Parathyroid adenoma (tissue), 2 donors: ENCODE data around the gene PHETA2.

Experiments
- H2AFZ ChIP-seq: fragments of 300-600 bp; sonication (generic); one replicate; pipeline ENCODE4 v1.7.0; 2017; ENCODE audit warnings: antibody characterized with exemption, mild to moderate bottlenecking
- H3K27ac ChIP-seq: fragments of 300-600 bp; sonication (generic); one replicate; pipeline ENCODE4 v1.7.0; 2017
- H3K27me3 ChIP-seq: fragments of 300-600 bp; sonication (generic); one replicate; pipeline ENCODE4 v1.7.0; 2017; ENCODE audit warnings: low read length; ENCODE audit not compliant: control insufficient read depth, insufficient read depth
- H3K36me3 ChIP-seq: fragments of 300-600 bp; sonication (generic); one replicate; pipeline ENCODE4 v1.7.0; 2017; ENCODE audit warnings: low read length; ENCODE audit not compliant: control insufficient read depth, insufficient read depth
- H3K4me1 ChIP-seq: fragments of 300-600 bp; sonication (generic); one replicate; pipeline ENCODE4 v1.7.0; 2017; ENCODE audit warnings: control low read depth
- H3K4me2 ChIP-seq: fragments of 300-600 bp; sonication (generic); one replicate; pipeline ENCODE4 v1.7.0; 2017; ENCODE audit warnings: low read length
- H3K4me3 ChIP-seq: fragments of 300-600 bp; sonication (generic); one replicate; pipeline ENCODE4 v1.7.0; 2017; ENCODE audit warnings: low read depth, low read length
- H3K79me2 ChIP-seq: fragments of 300-600 bp; sonication (generic); one replicate; pipeline ENCODE4 v1.7.0; 2017; ENCODE audit warnings: control low read depth
- H3K9ac ChIP-seq: fragments of 300-600 bp; sonication (generic); one replicate; pipeline ENCODE4 v1.7.0; 2017; ENCODE audit warnings: mild to moderate bottlenecking
- H3K9me3 ChIP-seq: fragments of 300-600 bp; sonication (generic); one replicate; pipeline ENCODE4 v1.7.0; 2017; ENCODE audit warnings: low read length; ENCODE audit not compliant: control insufficient read depth
- CTCF ChIP-seq: fragments of 300-600 bp; sonication (generic); IDR thresholded peaks from one replicate; pipeline ENCODE4 v1.7.0; 2017; ENCODE audit warnings: antibody characterized with exemption, mild to moderate bottlenecking
- donor health status: primary hyperparathyroidism.

Gene PHETA2

DNA sequence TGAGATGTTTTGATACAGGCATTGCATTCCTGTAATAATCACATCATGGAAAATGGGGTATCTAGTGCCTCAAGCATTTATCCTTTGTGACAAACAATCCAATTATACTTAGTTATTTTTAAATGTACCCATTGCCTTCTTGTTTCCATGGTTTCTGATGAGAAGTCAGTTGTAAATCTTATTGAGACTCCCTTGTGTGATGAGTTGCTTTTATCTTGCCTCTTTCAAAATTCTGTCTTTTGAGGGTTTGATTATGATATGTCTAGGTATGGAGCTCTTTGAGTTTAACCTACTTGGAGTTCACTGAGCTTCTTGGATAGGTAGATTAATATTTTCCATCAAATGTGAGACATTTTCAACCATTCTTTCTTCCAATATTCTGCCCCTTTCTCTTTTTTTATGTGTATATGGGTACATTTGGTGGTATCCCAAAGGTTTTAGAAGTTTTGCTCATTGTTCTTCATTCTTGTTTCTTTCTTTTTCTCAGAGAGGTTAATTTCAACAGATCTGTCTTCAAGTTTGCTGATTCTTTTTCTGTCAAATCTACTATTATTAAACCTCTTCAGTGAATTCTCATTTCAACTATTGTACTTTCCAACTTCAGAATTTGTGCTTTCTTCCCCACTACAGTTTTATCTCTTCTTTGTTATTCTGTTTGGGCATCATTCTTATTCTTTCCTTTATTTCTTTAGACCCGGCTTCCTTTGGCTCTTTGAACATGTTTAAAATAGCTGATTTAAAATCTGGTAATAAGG lies 17.1 kb upstream of the PHETA2 start:
- no peaks in the 10 kb centered on the region for H3K27me3 ChIP-seq
- H3K36me3 ChIP-seq: no peaks in the 10 kb centered on the region
- no peak for TF ChIP-seq CTCF
- no peak overlapping the region for H3K4me3 ChIP-seq
- no peak overlapping the region for H2AFZ ChIP-seq
- H3K9ac ChIP-seq: no peak overlapping the region
- H3K9me3 ChIP-seq: no peaks in the 10 kb centered on the region
- no peak overlapping the region for H3K4me2 ChIP-seq
- H3K4me1 ChIP-seq: no peaks in the 10 kb centered on the region
- no peak overlapping the region for H3K27ac ChIP-seq
- no peaks in the 10 kb centered on the region for H3K79me2 ChIP-seq

DNA sequence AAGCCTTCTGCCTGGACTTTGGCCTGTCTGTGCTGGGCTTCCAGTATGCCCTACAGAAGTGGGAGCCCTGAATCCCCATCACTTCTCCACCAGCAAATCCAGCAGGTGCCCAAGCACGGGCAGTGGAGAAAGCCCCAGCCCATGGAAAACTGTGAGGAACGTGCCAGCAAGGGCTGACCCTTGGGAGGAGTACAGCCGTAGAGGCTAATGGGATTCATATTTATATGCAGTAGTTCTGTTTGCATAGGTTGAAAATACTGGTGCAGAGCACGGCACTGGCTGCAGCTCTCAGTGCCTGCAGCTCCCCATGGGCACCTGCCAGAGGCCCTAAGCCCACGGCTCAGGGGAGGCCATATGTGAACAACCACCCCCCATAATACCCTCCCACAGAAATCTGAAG lies 13.6 kb upstream of the PHETA2 start:
- Histone ChIP-seq H3K36me3 (no peaks in the 10 kb centered on the region), H3K4me2 (no peak overlapping the region), H3K4me1 (no peaks in the 10 kb centered on the region), H3K9ac (no peak overlapping the region), H3K27me3 (no peaks in the 10 kb centered on the region), H3K79me2 (no peaks in the 10 kb centered on the region), H3K9me3 (no peaks in the 10 kb centered on the region), H3K27ac (no peak overlapping the region), H2AFZ (no peak overlapping the region), H3K4me3 (no peak overlapping the region)
- no peak for TF ChIP-seq CTCF

GRCh38 chr22:42061041-42061440 lies 13.0 kb upstream of the PHETA2 start:
- Histone ChIP-seq H3K4me3 (no peak overlapping the region), H3K27me3 (no peaks in the 10 kb centered on the region), H3K4me2 (no peak overlapping the region), H3K9me3 (no peaks in the 10 kb centered on the region), H3K36me3 (no peaks in the 10 kb centered on the region), H2AFZ (no peak overlapping the region), H3K27ac (no peak overlapping the region), H3K9ac (no peak overlapping the region), H3K79me2 (no peaks in the 10 kb centered on the region), H3K4me1 (no peaks in the 10 kb centered on the region)
- no peak for TF ChIP-seq CTCF

- TF ChIP-seq CTCF: no peak
- Histone ChIP-seq H3K27ac (no peak overlapping the region), H3K4me1 (no peaks in the 10 kb centered on the region), H3K79me2 (no peaks in the 10 kb centered on the region), H3K27me3 (no peaks in the 10 kb centered on the region), H3K4me2 (no peak overlapping the region), H3K9me3 (no peaks in the 10 kb centered on the region), H3K4me3 (no peak overlapping the region), H2AFZ (no peak overlapping the region), H3K36me3 (no peaks in the 10 kb centered on the region), H3K9ac (no peak overlapping the region)
Observed at GRCh38 chr22:42062506-42063170, 11.4 kb upstream of the PHETA2 start.
